T-helper 1 cell (primary cell): ENCODE measurements around the gene DTNA.
"Not testable (repeated sequence)": the region's sequence is repeated elsewhere in the genome, so short reads cannot be mapped to it uniquely, and the experiment has no call there.

Experiments
- DNase-seq, 5 donors: peaks; one replicate each; pipeline ENCODE4 v3.0.0-alpha.2; 2012 to 2020

Gene DTNA

DNA sequence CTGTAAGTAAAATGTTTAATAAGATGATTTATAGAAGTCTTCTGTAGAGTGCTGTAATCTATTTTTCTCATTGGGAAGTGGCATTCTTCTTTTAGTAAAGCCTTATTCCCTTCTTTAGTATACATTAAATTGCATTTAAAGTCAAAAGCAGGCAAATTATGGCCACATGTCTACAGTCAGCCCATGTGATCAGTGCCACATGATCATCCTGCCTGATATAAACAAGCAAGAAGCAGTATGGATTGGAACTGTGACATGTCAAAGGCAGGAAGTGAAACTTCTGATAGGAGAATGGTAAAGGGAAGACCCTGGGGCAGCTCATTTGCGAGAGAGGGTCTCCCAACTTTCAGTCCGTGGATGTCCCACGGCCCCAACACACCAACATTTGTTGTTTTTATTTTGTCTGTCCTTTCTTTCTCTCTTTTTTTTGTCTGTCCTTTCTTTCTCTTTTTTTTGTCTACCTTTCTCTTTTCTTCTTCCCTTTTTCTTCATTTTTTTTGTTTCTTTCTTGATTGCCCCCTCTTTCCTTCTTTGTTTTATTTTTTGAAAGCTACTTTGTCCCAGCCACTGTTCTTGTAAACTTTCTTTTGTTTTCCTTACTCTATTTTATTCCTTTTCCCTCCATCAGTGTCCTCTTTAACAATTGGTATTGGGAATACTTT lies 154.9 kb downstream of the DTNA start:
- no peak for DNase-seq

DNA sequence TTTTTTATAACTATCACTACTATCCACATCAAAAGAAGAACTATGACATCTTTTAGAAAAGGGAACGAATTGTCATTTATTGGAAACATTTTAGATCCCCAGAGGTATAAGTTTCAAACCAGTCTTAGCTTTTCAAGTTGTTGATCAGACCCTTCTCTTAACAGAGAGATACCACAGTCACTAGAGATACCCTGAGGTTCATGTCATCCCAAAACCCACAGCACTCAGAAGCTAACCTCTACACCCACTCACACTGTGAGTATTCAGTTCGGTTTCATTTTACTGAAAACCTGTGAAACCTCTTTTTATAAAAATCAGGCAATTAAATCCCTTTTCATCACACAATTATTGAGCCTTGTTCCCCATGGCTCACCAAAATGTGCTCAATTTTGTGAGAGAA lies 156.2 kb downstream of the DTNA start:
- DNase-seq: no peak

DNA sequence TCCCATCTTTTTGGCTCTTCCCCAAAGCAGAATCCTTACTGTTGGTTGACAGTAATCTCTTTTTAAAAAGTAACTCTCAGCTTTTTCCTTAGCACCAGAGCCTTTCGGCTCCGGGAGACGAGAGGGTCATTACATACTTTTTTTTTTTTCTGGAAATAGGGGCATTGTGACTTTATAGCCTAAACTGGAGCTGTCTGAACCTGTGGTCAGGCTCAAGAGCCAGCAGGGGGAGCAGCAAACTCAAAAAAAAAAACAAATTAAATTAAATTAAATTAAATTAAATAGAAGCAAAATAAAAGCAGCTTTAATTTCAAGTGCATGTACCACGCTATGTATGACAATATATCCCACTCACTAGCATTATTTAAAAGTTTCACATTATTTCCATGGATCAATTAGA lies 156.6 kb downstream of the DTNA start:
- no peak for DNase-seq

DNA sequence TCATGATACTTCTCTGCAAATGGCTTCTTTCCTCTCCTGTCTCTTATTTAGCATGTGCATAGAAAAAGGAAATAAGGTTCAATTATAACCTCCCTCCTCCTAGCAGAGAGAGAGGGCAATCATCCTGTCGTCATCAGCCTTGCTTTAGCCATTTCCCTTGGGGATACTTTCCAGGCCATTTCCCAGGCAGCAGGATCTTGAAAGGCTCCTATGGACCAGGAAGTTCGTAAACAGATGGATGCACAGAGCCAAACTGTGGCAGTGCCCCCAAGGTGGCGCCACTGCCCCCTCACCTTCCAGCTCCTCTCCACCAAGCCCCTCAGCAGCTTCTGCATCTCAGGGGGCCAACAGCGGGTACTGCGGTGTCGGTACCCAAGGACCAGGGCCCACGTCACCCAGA lies 157.4 kb downstream of the DTNA start:
- DNase-seq: no peak

DNA sequence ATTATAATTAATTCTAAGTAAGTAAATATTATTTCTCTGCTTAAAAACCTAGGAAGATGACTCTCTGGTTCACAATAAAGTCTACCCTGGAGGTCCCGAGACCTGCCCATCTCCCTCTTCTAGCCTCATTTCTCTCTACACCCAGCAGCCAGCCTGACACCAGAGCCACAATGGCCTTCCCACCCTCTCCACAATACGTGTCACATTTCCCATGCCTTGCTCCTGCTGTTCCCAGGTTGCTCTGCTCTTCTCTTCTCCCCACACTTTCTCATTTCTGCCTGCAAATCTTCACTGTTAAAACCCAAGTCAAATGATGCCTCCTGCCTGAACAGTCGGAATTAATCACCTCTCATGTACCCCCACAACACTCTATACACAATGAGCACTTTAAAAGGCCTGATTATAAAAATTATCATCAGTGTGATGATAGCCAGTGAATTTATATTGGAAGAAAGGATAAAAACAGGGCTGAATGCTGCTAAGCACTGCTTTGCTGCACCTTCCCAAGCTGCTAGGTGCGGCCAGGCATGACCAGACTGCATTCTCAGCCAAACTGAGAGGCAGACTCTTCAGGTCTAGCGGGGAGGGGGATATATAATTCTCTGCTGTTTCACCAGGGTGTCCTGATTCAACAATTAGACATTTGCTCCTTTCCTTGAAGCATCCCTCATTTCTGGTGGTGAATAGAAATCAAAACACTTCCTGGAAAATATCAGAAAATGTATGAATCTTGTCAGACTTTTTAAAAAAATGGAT lies 160.6 kb downstream of the DTNA start:
- DNase-seq: no peak

DNA sequence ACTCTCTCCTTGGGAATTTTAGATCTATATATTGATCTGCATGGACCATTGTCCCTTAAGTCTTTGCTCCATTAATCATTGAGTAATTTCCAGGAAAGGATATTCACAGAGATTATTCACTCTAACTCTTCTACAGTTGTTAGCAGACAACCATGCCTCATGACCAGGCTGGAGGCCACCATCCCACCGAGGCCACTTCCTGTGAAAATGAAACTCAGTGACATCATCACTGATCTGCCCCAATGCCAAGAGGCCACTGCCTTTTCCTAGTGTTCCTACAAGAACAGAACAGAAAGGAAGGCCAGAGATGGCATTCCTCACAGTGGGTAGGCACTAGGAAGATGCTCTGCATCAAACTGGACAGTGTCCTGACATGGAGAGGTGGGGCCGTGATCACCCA lies 161.3 kb downstream of the DTNA start:
- DNase-seq: no peak

DNA sequence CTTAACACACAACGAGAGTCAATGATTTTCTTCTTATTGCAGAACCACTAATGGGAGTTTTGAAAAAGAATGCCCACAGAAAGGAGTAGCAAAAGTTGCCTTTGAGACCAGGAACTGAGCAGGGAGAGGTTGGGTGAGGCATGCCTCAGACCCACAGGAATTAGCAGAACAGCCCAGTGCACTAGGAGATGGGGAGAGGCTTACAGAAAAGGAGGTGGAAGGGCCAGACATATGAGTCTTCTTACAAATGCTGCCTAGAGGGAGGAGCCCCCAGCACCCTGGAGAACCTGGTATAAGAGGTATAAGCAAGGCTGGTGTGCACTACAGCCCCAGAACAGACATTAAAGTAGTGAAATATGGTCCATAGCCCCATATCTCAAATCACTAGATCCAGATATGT lies 162.0 kb downstream of the DTNA start:
- DNase-seq: no peak

DNA sequence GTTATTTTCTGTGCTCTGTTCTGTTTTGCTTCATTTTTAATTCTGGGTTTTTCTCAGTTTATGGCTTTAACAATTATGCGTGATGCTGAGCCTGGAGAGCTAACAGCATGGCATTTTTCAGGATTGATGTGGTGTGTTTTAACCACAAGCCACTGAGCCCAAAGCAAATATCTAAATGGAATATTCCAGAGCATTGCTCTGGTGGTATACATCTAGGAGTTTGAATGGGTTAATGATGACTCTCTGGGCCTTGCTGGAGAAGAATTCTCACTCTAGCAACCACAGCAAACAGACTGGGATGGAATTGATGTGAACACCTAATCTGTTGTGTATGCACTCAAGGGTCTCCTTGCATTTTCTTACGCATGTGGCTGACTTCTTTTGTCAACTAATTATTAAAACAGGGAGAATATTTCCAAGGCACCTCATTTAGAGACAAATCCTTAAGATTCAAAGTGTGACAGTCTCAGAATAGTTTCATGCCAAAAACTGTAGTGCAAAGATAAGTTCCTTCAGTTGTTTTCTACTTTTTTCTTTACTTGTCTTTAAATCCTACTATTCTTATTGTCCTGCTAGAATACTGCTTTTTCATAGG lies 164.0 kb downstream of the DTNA start:
- DNase-seq: no peak

DNA sequence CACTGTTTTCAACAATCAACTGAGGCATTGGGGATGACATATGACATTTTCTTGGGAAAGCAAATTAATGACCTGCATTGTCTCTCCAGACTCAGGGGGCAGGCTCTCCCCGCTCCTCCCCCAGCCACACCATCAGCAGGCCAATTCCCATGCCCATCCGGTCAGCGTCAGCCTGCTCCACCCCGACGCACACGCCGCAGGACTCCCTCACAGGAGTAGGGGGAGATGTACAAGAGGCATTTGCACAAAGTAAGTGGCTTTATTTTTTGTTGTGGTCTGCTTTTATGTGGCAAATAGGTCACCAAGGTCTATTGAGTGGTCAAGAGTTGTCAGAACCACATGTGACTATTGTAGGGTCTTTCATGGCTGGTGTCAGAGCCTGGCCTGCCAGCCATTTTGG lies 165.1 kb downstream of the DTNA start:
- DNase-seq: no peak

DNA sequence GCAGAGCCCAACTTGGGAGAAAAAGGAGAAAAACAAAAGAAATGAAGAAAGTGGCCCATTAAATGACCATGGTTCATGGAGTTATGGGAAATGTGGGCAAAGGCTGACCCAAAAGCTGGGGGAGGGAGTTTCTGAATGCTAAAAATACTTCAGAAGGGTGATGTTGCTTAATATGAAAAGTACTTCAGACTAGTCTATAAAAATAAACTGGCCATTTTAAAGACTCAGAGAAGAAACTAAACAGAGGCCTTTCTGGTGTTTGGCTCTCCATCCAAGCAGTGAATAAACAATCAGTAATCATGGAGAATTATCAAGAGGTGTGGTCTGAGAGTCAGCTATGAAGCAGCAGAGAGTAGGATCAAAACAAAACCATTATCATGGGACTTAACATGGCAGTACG lies 170.3 kb downstream of the DTNA start:
- no peak for DNase-seq

DNA sequence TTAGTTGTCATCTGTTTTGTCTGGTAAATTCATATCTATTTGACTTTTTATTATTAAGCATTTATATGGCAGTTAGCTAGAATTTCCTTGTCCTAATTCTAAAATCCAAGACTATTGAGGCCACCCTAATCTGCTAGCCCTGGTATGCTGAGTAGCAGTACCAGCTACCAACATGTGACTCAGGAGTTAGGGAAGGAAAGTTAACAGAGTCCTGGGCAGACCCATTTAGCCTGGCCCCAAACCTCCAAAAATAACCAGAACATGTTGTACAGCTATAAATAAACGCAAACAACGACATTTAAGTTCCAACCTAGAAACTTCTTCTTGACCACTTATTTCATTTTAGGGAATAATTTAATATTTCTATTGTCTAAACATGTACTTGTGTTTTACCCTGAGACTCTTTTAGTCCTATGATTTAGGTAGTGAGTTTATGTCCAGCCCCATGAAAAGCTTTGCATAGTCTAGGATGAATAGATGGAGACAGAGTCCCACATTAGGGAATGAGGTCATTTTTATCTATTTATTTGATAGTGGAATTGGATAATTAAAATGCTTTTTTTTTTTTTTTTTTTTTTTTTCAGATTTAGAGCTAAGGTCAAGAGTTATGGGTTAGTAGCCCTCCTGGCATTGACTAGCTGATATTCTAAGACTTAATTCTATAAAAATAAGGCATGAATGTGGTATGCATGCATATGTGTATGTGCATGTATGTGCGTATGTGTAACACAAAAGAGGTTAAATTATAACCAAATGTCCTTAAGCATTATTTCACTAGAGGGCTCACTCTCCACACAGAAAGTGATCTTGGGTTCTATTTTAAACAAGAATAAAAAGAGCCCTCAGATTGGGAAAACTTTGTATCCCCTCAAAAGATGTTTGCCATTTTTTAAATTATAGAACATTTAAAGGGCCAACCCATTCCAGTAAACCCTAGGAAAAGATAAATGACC lies 171.1 kb downstream of the DTNA start:
- DNase-seq: no peak

DNA sequence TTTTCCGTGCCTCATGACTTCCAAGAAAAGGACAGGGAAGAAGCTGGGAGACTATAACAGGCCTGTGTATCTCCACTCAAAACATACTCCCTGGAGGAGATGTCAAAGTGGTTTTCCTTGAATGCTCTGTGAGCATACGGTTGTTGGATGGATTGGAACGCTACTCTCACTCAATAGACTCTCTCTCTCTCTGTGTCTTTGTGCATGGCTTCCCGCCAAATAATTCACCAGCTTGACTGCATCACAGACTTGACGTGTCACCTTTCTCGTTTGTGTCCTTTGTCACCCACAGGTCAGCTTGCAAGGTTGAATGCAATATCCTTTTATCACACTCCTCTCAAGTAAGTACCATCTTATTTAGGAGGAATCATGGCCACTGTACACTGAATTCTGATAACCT lies 174.3 kb downstream of the DTNA start:
- DNase-seq: no peak

DNA sequence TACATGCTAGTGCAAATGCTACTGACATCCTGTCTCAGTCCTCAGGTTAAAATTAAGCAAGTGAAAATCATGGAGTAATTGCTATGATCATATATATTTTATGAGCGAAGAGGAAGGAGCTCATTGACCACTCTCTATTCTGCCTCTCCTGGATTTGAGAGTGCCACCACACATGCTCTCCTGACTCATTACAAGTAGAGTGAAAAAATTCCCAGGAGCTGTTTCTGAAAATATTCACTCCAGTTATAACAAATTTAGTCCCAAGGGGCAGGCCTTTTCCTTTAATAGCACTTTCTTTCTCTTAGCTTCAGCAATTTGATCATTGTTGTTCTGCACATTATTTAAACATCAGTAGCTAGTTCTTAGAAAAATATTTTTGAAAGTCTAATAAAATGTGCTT lies 176.1 kb downstream of the DTNA start:
- DNase-seq: no peak

DNA sequence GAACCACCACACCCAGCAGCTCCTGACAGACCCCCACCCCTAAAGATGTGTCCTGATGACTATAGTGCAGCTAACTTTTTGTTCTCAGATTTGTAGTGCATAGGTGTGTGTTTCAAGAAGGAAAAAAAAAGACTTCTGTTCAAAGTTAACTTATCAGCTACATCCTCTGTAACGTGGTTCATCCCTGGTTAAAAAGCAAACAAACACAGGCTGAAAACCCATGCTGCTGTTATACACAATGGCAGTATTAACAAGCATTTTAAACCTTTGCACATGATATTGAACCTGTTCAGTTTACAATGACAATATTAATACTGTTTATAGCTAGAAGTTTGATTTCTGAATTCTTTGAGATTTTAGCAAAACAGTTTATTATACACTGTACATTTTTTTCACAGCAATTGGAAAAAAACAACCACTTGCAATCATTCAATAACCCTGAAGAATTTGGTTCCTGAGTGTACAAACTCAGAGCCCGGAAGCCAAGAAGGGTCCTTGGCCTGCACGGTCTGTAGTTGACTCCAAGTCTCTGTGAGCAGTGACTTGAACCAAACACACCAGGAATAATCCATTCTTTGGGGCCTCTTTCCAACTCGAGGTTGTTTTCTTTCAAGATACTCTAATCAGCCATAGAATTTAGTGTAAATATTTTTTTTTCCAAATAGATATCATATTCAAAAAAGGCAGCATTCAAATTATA lies 177.9 kb downstream of the DTNA start:
- DNase-seq: no peak

DNA sequence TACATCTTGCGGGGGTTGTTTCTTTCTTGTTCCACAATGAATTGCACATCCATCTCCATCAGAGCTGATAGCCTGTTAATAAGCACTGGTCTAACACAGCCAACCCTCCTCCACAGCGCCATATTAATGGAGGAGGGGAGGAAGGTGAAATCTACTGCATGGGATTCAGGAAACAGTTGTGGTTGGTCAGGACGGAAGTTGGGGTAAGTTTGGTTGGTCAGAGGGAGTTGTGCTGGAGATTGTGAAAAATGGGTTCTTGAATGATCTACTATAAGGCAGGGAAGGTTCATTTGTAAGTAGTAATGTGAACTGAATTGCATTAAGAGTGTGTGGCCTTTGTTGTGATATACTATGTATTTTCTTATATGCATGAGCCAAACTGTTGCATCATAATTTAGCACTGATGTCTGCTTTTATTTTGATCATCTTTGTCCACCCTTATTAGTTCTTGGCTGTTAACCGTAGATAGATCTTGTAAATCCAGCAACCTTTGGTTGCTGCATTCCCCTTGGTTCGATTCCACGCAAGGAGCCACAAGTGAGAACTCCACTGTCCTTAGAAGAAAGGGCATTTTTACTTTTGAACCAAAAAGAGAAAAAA lies 180.5 kb downstream of the DTNA start:
- DNase-seq: no peak

DNA sequence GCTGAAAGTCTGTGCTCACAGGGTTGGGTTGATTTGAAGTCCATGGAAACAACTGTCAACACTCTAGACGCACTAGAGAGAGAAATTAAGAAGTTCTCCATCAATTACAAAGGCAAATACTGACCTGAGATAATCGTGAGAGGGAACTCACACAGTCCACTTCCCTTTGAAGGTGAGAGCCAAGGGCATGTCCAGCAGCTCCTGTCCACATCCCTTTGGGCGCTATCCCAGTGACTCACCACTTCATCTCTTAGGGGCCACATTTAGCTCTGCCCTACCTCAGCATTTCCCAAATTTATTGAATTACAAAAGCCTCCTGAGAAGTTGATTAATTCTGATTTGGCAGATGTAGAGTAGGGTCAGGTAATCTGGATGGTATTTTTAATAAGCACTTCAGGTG lies 182.3 kb downstream of the DTNA start:
- DNase-seq: no peak

DNA sequence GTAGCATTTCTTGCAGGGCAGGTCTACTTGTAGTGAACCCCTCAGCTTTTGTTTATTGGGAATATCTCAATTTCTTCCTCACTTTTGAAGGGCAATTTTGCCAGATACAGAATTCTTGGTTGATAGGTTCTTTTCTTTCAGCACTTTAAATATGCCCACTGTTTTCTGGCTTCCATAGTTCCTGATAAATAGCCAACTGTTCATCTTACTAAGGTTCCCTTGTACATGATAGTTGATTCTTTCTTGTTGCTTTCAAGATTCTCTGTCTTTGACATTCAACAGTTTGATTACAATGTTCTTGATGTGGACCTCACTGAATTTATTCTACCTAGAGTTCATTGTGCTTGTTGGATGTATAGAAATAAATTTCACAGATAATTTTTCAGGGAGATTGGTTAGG lies 183.1 kb downstream of the DTNA start:
- no peak for DNase-seq

DNA sequence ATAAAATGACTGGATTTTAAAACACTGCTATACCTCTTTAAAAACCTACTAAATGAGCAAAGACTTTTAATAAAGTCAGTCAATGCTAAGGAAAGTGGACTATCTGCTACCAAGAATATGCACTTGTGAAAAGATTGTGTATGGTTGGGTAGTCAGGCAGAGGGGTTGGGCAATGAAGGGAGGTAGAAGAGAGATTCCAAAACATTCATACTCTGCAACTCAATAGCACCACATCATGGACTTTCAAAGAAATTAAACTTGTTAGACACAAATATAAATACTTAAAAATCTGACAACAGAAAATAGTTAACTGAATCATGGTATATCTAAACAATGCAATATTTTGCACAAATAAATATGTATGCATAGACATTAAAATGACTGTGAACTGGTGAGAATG lies 191.2 kb downstream of the DTNA start:
- no peak for DNase-seq

DNA sequence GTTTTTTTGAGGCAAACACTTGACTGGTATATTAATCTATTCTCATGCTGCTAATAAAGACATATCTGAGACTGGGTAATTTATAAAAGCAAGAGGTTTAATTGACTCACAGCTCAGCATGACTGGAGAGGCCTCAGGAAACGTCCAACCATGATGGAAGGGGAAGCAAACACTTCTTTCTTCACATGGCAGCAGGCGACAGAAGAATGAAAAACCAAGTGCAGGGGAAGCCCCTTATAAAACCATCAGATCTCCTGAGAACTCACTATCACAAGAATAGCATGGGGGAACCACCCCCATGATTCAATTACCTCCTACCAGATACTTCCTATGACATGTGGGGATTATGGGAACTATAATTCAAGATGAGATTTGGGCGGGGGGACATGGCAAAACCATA lies 194.9 kb downstream of the DTNA start:
- DNase-seq: no peak

DNA sequence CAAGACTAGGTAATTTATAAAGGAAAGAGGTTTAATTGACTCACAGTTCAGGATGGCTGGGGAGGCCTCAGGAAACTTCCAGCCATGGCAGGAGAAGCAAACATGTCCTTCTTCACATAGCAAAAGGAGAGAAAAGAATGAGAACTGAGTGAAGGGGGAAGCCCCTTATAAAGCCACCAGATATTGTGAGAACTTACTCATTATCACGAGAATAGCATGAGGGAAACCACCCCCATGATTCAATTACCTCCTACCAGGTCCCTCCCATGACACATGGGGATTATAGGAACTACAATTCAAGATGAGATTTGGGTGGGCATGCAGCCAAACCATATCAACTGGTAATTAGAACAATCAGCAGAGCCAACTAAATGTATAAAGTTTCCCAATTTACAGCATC lies 196.9 kb downstream of the DTNA start:
- not testable (repeated sequence) for DNase-seq

DNA sequence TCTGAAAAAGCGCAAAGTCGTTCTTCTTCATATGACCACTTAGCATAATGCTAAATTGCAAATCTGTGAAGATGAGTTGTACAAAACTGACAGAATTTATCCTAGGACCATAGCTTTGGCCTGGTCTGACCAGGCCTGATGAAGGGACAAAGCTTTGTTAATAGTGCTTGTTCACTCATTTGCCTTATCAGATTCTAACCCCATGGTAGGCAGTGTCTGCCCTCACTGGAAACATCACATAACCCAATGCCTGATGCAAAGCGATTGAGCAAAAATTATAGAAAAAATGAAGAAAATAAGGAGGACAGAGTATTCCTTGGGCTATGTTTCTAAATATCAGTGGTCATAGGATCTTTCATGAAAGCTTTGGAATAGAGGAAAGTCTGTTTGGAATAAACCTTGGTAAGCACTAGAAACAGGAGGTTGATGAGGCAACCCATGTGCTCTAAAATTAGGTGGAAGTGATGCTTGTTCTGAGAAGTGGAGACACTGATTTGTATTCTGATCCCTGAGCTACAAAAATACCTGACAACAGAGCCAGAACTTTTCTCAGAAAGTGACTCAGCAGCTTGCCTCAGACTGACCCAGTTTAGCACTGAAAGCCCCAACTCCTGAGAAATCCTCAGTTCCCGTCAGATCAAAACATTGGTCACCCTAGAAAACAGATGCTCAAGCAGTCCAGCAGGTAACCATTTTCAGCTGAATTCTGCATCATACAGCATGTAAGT lies 199.7 kb downstream of the DTNA start:
- DNase-seq: no peak
